ENCODE measurements around the gene SYDE2.

SYDE2 gene

DNA sequence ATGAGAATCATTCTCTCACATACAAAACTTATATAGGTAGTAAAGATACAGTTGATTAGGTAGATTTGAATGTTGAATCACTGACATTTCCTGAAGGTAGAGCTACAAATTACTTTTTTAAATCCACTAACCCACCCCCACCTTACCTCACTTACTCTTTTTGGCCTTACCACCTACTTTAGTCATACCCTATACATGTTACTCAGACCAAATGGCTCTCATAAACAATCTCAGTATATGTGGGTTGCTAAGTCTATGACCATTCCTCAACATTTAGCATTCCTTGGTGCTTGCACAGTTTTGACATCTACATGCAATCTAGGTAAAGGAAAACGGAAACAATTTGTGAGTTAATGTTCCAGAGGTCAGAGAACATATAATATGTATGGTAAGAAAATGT lies 26.3 kb downstream of the SYDE2 start:
- TF ChIP-seq, protein P1, sequence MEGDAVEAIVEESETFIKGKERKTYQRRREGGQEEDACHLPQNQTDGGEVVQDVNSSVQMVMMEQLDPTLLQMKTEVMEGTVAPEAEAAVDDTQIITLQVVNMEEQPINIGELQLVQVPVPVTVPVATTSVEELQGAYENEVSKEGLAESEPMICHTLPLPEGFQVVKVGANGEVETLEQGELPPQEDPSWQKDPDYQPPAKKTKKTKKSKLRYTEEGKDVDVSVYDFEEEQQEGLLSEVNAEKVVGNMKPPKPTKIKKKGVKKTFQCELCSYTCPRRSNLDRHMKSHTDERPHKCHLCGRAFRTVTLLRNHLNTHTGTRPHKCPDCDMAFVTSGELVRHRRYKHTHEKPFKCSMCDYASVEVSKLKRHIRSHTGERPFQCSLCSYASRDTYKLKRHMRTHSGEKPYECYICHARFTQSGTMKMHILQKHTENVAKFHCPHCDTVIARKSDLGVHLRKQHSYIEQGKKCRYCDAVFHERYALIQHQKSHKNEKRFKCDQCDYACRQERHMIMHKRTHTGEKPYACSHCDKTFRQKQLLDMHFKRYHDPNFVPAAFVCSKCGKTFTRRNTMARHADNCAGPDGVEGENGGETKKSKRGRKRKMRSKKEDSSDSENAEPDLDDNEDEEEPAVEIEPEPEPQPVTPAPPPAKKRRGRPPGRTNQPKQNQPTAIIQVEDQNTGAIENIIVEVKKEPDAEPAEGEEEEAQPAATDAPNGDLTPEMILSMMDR (IDR thresholded peaks at IDR 0.05; ENCODE audit: extremely low read depth, insufficient read depth, missing control alignments): no peak
- in situ Hi-C loops (cut with MboI; ENCODE audit: low pct_unique_long_range_greater_than_20kb, low sequenced_read_pairs, unreplicated experiment): no loop called here
- no peak for DNase-seq (ENCODE audit: low spot score)

DNA sequence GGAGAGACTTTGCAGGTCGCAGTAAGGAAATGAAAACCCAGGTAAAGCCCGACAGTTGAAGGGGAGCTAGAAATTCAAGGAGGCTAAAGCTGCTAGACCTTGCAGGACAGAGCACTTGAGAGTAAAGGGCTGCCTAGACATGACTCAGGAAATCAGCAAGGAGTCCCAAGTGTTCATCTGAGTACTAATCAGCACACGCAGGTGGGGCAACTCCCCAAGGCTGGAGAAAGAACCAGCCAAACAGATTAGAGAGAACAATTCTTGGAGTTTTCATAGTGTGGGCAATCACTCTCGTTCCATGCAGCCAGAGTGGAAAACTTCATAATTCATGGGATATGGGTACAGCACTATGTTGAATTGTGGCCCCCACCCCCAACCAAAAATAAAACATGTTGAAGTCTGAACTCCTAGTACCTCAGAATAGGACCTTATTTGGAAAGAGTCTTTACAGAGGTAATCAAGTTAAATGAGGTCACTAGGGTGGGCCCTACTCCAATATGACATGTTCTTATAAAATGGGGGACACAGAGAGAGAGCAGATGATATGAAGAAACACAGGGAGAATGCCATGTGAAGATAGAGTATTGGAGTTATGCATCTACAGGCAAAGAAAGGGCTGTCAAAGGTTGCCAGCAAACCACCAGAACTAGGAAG lies 28.0 kb downstream of the SYDE2 start:
- in situ Hi-C loops (cut with MboI; ENCODE audit: low pct_unique_long_range_greater_than_20kb, low sequenced_read_pairs, unreplicated experiment): no loop called here
- DNase-seq (ENCODE audit: low spot score): no peak
- TF ChIP-seq, protein P1 (IDR thresholded peaks at IDR 0.05; ENCODE audit: extremely low read depth, insufficient read depth, missing control alignments): no peak

DNA sequence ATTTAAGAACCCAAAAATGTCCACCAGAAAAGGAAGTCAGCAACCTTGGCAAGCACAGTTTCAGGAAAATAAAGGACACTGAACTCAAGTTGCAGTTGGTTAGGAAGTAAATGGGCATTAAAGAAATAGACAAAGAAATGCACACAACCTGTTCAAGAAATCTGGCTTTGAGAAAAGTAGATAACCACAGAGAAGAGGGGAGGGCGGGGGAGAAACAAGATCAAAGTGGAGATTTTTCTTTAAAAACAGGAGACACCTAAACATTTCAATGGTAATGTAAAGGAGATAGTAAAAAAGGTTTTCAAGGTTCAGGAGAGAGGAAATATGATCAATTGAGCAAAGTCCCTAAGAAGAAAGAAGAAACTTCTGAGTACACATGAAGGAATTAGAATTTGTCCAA lies 29.1 kb downstream of the SYDE2 start:
- TF ChIP-seq, protein P1 (IDR thresholded peaks at IDR 0.05; ENCODE audit: extremely low read depth, insufficient read depth, missing control alignments): no peak
- in situ Hi-C loops (cut with MboI; ENCODE audit: low pct_unique_long_range_greater_than_20kb, low sequenced_read_pairs, unreplicated experiment): no loop called here
- DNase-seq (ENCODE audit: low spot score): no peak

DNA sequence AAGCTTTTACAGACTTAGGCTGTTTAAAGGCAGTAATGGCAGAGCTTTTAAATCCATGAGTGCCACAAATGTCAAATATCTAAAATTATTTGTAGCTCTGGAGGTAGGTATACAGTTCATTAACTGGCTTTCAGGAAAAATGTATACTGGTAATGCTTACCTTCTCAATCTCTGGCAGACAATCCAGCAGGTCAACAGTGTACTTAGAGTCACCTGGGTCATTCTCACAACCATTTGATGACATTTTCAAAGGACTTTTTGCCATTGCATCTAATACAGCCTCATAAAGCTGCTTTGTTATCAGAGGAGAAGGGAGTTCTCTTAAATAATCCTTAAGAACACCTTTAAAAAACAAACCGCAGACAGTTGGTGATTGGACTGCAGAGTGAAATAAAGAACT lies 31.9 kb downstream of the SYDE2 start:
- in situ Hi-C loops (cut with MboI; ENCODE audit: low pct_unique_long_range_greater_than_20kb, low sequenced_read_pairs, unreplicated experiment): no loop called here
- no peak for DNase-seq (ENCODE audit: low spot score)
- TF ChIP-seq, protein P1 (IDR thresholded peaks at IDR 0.05; ENCODE audit: extremely low read depth, insufficient read depth, missing control alignments): no peak

DNA sequence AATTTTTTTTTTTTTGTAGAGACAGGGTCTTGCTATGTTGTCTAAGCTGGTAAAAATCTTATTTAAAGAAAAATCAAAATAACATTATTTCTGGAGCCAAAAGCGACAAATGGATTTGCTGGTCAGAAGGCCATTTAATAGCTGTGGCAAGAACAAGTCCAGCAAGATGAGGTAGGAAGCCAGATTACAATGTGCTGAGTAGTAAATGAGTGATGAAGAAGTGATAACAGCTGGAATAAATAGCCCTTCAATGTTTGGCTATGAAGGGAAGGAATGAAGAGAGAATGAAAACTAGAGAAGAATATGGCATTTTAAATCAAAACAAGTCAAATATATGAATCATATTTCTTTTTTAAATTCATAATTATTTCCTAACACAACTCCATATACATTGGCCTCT lies 34.5 kb downstream of the SYDE2 start:
- DNase-seq (ENCODE audit: low spot score): no peak
- in situ Hi-C loops (cut with MboI; ENCODE audit: low pct_unique_long_range_greater_than_20kb, low sequenced_read_pairs, unreplicated experiment): no loop called here
- TF ChIP-seq, protein P1 (IDR thresholded peaks at IDR 0.05; ENCODE audit: extremely low read depth, insufficient read depth, missing control alignments): no peak

DNA sequence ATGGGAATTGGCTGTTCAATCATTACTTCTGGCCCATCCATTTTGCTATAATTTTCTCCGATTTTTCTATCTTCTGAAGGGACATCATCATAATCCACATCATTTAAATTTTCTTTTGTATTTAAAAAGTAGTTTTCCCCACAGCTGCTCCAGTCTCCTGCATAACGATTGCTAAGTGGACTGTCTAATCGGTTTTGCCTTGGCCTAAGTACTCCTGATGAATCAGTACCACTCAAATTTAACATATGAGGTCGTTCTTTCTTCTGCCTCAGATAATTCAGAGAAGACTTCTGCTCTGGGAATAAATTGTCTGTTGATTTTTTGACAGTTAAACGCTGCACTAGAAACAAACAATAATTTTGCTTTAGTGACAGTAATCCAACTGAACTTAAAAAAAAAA lies 41.9 kb downstream of the SYDE2 start:
- TF ChIP-seq, protein P1 (IDR thresholded peaks at IDR 0.05; ENCODE audit: extremely low read depth, insufficient read depth, missing control alignments): no peak
- in situ Hi-C loops (cut with MboI; ENCODE audit: low pct_unique_long_range_greater_than_20kb, low sequenced_read_pairs, unreplicated experiment): no loop called here
- DNase-seq (ENCODE audit: low spot score): no peak
